HL-60 (cell line): Measurements from ENCODE around the gene C4orf36.

Source experiments
- GABPA ChIP-seq: IDR thresholded peaks from 2 replicates; pipeline ENCODE4 v1.6.1; 2012; ENCODE audit warnings: low read depth
- POLR2AphosphoS5 ChIP-seq: IDR thresholded peaks from 2 replicates; pipeline ENCODE4 v1.6.1; 2012; ENCODE audit warnings: low read depth
- REST ChIP-seq: IDR thresholded peaks from 2 replicates; pipeline ENCODE4 v1.6.1; 2012; ENCODE audit warnings: low read depth; ENCODE audit not compliant: insufficient replicate concordance
- SPI1 ChIP-seq: IDR thresholded peaks from 2 replicates; pipeline ENCODE4 v1.6.1; 2012; ENCODE audit warnings: low read depth, mild to moderate bottlenecking, borderline replicate concordance
- TF ChIP-seq, protein P1 (sequence below): IDR thresholded peaks from one replicate; pipeline ENCODE4 v1.5.1; 2011; ENCODE audit warnings: low read length, control low read depth, inconsistent platforms; ENCODE audit not compliant: insufficient read depth

DNA sequence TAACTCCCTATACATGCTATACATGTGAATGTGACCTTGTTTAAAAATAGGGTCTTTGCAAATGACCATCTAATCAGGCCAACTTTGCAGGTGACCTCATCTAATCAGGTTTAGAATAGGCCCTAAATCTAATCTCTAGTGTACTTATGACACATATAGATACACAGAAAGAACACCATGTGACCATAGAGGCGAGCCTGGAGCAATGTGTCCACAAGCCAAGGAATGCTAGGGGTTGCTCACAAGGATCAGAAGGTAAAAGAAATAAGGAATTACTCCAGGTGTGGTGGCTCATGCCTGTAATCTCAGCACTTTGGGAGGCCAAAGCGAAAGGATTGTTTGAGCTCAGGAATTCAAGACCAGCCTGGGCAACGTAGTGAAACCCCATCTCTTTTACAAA is 9.6 kb upstream of the C4orf36 start:
- TF ChIP-seq, protein P1, sequence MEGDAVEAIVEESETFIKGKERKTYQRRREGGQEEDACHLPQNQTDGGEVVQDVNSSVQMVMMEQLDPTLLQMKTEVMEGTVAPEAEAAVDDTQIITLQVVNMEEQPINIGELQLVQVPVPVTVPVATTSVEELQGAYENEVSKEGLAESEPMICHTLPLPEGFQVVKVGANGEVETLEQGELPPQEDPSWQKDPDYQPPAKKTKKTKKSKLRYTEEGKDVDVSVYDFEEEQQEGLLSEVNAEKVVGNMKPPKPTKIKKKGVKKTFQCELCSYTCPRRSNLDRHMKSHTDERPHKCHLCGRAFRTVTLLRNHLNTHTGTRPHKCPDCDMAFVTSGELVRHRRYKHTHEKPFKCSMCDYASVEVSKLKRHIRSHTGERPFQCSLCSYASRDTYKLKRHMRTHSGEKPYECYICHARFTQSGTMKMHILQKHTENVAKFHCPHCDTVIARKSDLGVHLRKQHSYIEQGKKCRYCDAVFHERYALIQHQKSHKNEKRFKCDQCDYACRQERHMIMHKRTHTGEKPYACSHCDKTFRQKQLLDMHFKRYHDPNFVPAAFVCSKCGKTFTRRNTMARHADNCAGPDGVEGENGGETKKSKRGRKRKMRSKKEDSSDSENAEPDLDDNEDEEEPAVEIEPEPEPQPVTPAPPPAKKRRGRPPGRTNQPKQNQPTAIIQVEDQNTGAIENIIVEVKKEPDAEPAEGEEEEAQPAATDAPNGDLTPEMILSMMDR = no peak
- TF ChIP-seq POLR2AphosphoS5 = no peak
- TF ChIP-seq GABPA = no peak
- no peak for TF ChIP-seq REST
- TF ChIP-seq SPI1 = no peak
